Fibroblast of villous mesenchyme (primary cell): ENCODE measurements around the gene SQOR. TPM values are rescaled to one million over a fixed set of nuclear protein-coding genes. Genes with fewer than 3 reads are reported as not detected.

Experiments used
- DNase-seq: peaks from one replicate; pipeline ENCODE4 v3.0.0-alpha.2; 2010; ENCODE audit warnings: low read depth
- H3K4me3 ChIP-seq: 2 replicates; pipeline ENCODE4 v1.5.1; 2011; ENCODE audit warnings: low read depth, mild to moderate bottlenecking, low read length
- CTCF ChIP-seq: IDR thresholded peaks from 2 replicates; pipeline ENCODE4 v1.5.1; 2012; ENCODE audit warnings: low read depth, mild to moderate bottlenecking, low read length; ENCODE audit not compliant: insufficient read depth
- total RNA-seq: library from RNA; depleted of rRNA; stranded (reverse); fragments of >200 nt; gene quantifications from 2 replicates; pipeline ENCODE4 v1.2.3, GENCODE V29; 2012

The SQOR gene
- total RNA-seq, 1 donor: 81.6 TPM

- DNase-seq: no peak
- TF ChIP-seq CTCF: no peak
- no peak overlapping the region for H3K4me3 ChIP-seq
Observed at GRCh38 chr15:45606413-45606812, 28.4 kb upstream of the SQOR start.

GRCh38 chr15:45606841-45607240 lies 28.0 kb upstream of the SQOR start:
- no peak for TF ChIP-seq CTCF
- H3K4me3 ChIP-seq: no peak overlapping the region
- DNase-seq: no peak

- H3K4me3 ChIP-seq: no peak overlapping the region
- peak; percentile 23 for DNase-seq
- peak; percentile 52 for TF ChIP-seq CTCF
Observed at GRCh38 chr15:45611305-45611704, 23.5 kb upstream of the SQOR start.

GRCh38 chr15:45612790-45613415 lies 21.9 kb upstream of the SQOR start:
- TF ChIP-seq CTCF: no peak
- peak; percentile 58 for DNase-seq
- H3K4me3 ChIP-seq: no peak overlapping the region

GRCh38 chr15:45616901-45617323 lies 17.9 kb upstream of the SQOR start:
- TF ChIP-seq CTCF: no peak
- no peak overlapping the region for H3K4me3 ChIP-seq
- DNase-seq: no peak

GRCh38 chr15:45618813-45619212 lies 16.0 kb upstream of the SQOR start:
- TF ChIP-seq CTCF: no peak
- DNase-seq: no peak
- H3K4me3 ChIP-seq: no peak overlapping the region

GRCh38 chr15:45628136-45628535 lies 6.7 kb upstream of the SQOR start:
- no peak for TF ChIP-seq CTCF
- DNase-seq: no peak
- H3K4me3 ChIP-seq: no peak overlapping the region
